GM12878 (cell line): ENCODE results near the gene RCBTB2. TPM values are rescaled to one million over a fixed set of nuclear protein-coding genes. Genes with fewer than 3 reads are reported as not detected.

Experiments used
- polyA plus RNA-seq, 11 experiments: library from polyadenylated mRNA; depleted of rRNA in 4 of 11; unstranded in 6 of 11; stranded (reverse) in 5 of 11; fragments of >200 nt; fragmentation: Nextera tagmentation in 4 of 11; fragmentation: Illumina TruSeq in 1 of 11; extraction: Ambion mirVana in 4 of 11; extraction: Trizol in 1 of 11; gene quantifications; 1 replicate in 1 of 11; 2 replicates in 10 of 11; pipeline versions ENCODE4 v1.2.1 to v1.2.3, GENCODE V29; 2011 to 2016; ENCODE audit warnings: inconsistent platforms in 2 of 11, missing spikeins in 2 of 11, low read depth in 1 of 11
- total RNA-seq, 4 experiments: library from RNA; depleted of rRNA in 3 of 4; stranded (reverse); fragments of >200 nt in 3 of 4; fragmentation: Illumina TruSeq in 1 of 4; extraction: Trizol in 1 of 4; gene quantifications; 2 replicates each; pipeline versions ENCODE4 v1.2.1 to v1.2.3, GENCODE V29; 2013 to 2021

The RCBTB2 gene
- total and polyA plus RNA-seq, 10 of the 15 experiments (the other 5 are each of a cell fraction or from before 2014, with no cell fraction given), result 5.0 to 16.0 (median 8.5) TPM

Other genes with a start within 250 kb of the RCBTB2 start
- 7.2 and 8.7 TPM in 2 replicates for gene RB1, start 229.3 kb downstream of the RCBTB2 start, total RNA-seq (2014; rRNA removed)
- 8.5 and 9.4 TPM in 2 replicates for gene RB1, start 229.3 kb downstream of the RCBTB2 start, total RNA-seq (2014; rRNA removed; fragmentation: Illumina TruSeq; extraction: Trizol)
- 7.5 and 9.0 TPM in 2 replicates for gene RB1, start 229.3 kb downstream of the RCBTB2 start, total RNA-seq (2021)
- 45.0 and 74.9 TPM in 2 replicates for gene RB1, start 229.3 kb downstream of the RCBTB2 start, polyA plus RNA-seq (2011; rRNA removed)
- gene RB1, start 229.3 kb downstream of the RCBTB2 start, polyA plus RNA-seq (2014; fragmentation: Illumina TruSeq; extraction: Trizol), result 10.3 and 10.6 TPM in 2 replicates
- 1 to 10 TPM; 2.8 to 3.6 TPM for gene RB1, start 229.3 kb downstream of the RCBTB2 start, polyA plus RNA-seq (2014; fragmentation: Nextera tagmentation; extraction: Ambion mirVana)
- 3.9 and 5.1 TPM in 2 replicates for gene RB1, start 229.3 kb downstream of the RCBTB2 start, polyA plus RNA-seq (2014; rRNA removed)
- gene RB1, start 229.3 kb downstream of the RCBTB2 start, polyA plus RNA-seq (2016; fragmentation: Nextera tagmentation; extraction: Ambion mirVana), result 10 to 100 TPM in 1 of 2 experiments, 1 to 10 TPM in 1; 7.6 to 10.5 TPM
- 3.4 TPM in 2 replicates for gene LPAR6, start 120.0 kb downstream of the RCBTB2 start, total RNA-seq (2014; rRNA removed)
- 3.1 and 3.4 TPM in 2 replicates for gene LPAR6, start 120.0 kb downstream of the RCBTB2 start, total RNA-seq (2014; rRNA removed; fragmentation: Illumina TruSeq; extraction: Trizol)
- 2.2 TPM in 2 replicates for gene LPAR6, start 120.0 kb downstream of the RCBTB2 start, total RNA-seq (2021)
- gene LPAR6, start 120.0 kb downstream of the RCBTB2 start, polyA plus RNA-seq (2011; rRNA removed), result 3.1 and 5.8 TPM in 2 replicates
- 4.2 and 7.5 TPM in 2 replicates for gene LPAR6, start 120.0 kb downstream of the RCBTB2 start, polyA plus RNA-seq (2014; fragmentation: Illumina TruSeq; extraction: Trizol)
- gene LPAR6, start 120.0 kb downstream of the RCBTB2 start, polyA plus RNA-seq (2014; fragmentation: Nextera tagmentation; extraction: Ambion mirVana), result 1 to 10 TPM; 2.0 to 3.2 TPM
- gene LPAR6, start 120.0 kb downstream of the RCBTB2 start, polyA plus RNA-seq (2014; rRNA removed), result 1.9 and 2.3 TPM in 2 replicates
- 1 to 10 TPM; 1.4 to 2.6 TPM for gene LPAR6, start 120.0 kb downstream of the RCBTB2 start, polyA plus RNA-seq (2016; fragmentation: Nextera tagmentation; extraction: Ambion mirVana)
- gene CYSLTR2, start 120.8 kb upstream of the RCBTB2 start, total RNA-seq (2014; rRNA removed), result under 0.01 TPM in 1 of 2 replicates, not detected in the other
- 0.04 TPM in 1 of 2 replicates, not detected in the other for gene CYSLTR2, start 120.8 kb upstream of the RCBTB2 start, total RNA-seq (2014; rRNA removed; fragmentation: Illumina TruSeq; extraction: Trizol)
- 0.08 TPM in 1 of 2 replicates, not detected in the other for gene CYSLTR2, start 120.8 kb upstream of the RCBTB2 start, total RNA-seq (2021)
- gene CYSLTR2, start 120.8 kb upstream of the RCBTB2 start, polyA plus RNA-seq (2011; rRNA removed), result 0.03 TPM in 1 of 2 replicates, not detected in the other
- gene CYSLTR2, start 120.8 kb upstream of the RCBTB2 start, polyA plus RNA-seq (2014; fragmentation: Illumina TruSeq; extraction: Trizol), result 0.03 TPM in 1 of 2 replicates, not detected in the other
- gene CYSLTR2, start 120.8 kb upstream of the RCBTB2 start, polyA plus RNA-seq (2014; fragmentation: Nextera tagmentation; extraction: Ambion mirVana), result under 1 TPM in 1 of 2 experiments, not detected in 1; 0.02 TPM
- 0.03 TPM in 1 of 2 replicates, not detected in the other for gene CYSLTR2, start 120.8 kb upstream of the RCBTB2 start, polyA plus RNA-seq (2014; rRNA removed)
- not detected for gene CYSLTR2, start 120.8 kb upstream of the RCBTB2 start, polyA plus RNA-seq (2016; fragmentation: Nextera tagmentation; extraction: Ambion mirVana)